GM18868 (cell line): Measurements from ENCODE around the gene GSTA2.
"Not testable (repeated sequence)": the region's sequence is repeated elsewhere in the genome, so short reads cannot be mapped to it uniquely, and the experiment has no call there.

Source experiments
- ATAC-seq: cut with Tn5 transposase; IDR thresholded peaks from one replicate; pipeline ENCODE4 v1.9.1; 2021; ENCODE audit warnings: mild to moderate bottlenecking, moderate library complexity; ENCODE audit not compliant: unreplicated experiment

GSTA2 gene

GRCh38 chr6:52763322-52763916, at the start of gene GSTA2:
Gene GSTA2 (minus strand): TSS chr6:52763475. CDS start chr6:52757947, 5,528 bp downstream.
- ATAC-seq: not testable (repeated sequence)

- not testable (repeated sequence) for ATAC-seq
Measured at GRCh38 chr6:52809777-52810176, 46.5 kb upstream of the GSTA2 start.

DNA sequence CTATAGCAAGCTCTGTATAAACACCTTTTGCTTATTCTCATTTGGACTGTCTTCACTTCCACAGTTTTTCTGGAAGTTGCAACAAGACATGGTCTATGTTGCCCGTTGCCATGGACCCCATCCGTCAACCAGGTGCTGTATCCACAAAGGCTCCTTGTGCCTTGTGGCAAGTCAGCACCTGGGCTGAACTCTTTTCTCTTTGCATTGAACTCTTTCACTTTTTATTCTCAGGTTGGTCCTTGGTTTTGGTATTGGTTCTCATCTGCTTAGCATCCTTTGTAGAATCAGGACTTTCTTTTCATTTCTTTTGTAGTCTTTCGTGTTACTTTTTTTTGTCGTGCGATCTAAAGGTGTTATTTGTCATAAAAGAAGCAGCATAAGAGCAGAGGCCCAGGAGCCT, 45.4 kb upstream of the GSTA2 start:
- no peak for ATAC-seq

DNA sequence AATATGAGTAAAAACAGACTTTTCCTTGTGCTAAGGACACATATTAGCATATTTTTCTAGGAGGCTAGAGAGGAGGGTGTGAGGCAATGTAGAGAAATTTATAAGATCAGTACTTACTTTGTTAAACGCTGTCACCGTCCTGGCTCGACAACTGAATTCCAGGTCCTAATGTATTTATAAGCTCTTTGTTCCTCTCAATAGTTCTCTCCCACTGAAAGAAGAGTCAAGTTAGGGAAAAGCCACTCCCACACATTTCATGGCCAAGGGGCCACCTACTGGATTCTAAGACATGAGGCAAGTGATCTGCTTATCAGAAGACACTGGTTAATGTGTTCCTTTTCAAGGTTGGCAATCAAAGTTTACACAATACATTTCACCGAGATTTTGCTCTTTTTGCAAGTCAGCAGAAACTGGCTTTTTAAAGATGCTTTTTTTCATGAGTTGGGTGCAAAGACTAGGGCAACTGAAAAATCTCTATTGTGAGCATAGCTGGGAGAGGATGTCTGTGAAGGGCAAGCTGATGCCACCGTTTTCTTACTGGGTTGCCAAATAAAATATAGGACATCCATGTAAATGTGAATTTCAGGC, 40.5 kb upstream of the GSTA2 start, which contains the start of gene GSTA1:
Gene GSTA1, minus strand, starts transcription at position 149 of the 588 bp plus-strand sequence. CDS start 4,549 bp downstream, outside the sequence.
- not testable (repeated sequence) for ATAC-seq

DNA sequence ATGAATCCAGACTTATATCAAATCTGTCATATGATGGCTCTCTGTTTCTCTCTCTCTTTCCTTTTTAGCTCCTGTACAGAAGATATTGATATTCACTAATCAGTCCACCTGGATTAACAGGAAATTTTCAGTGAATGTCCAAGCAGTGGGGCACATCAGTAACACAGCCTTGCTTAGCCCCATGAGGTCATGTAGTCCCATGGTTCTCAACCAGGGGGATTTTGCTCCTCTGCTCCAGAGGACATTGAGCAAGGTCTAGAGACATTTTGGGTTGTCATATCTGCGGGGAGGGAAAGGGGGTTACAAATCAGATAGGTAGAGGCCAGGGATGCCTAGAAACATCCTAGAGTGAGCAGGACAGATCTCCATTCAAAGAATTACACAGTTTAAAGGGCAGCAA, 39.5 kb upstream of the GSTA2 start:
- ATAC-seq: no peak

DNA sequence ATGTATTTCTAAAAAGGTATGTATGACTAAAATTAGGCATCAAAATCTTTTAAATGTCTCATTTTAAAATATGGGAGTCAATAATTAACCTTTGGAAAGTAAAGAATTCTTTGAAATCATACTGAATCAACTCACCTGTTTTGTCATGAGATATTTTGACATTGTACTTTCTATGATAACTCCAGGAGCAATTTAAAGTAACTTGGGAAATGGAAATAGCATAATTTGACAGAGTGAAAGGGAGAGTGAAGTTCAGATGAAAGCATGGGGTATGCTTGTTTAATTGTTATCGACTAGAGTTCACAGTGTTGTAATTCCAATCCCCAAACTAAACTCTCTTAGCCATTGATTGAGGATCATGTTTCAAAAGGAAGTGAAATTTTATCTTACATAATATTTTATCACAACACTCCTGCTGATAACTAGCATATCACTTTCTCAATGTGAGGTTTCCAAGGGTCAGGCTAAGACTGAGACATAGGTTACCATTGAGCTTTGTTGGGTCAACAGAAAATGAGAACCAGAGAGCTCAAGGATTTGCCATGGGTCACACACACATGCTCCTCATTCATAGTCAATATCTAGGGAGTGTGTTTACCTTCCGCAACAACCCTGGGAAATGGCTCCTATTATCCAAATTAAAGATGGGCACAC, 38.0 kb upstream of the GSTA2 start:
- ATAC-seq: no peak

GRCh38 chr6:52799272-52799671, 36.0 kb upstream of the GSTA2 start:
- not testable (repeated sequence) for ATAC-seq

- ATAC-seq: not testable (repeated sequence)
Measured at GRCh38 chr6:52794366-52794765, 31.1 kb upstream of the GSTA2 start.

- ATAC-seq: no peak
Measured at GRCh38 chr6:52790861-52791260, 27.6 kb upstream of the GSTA2 start.

DNA sequence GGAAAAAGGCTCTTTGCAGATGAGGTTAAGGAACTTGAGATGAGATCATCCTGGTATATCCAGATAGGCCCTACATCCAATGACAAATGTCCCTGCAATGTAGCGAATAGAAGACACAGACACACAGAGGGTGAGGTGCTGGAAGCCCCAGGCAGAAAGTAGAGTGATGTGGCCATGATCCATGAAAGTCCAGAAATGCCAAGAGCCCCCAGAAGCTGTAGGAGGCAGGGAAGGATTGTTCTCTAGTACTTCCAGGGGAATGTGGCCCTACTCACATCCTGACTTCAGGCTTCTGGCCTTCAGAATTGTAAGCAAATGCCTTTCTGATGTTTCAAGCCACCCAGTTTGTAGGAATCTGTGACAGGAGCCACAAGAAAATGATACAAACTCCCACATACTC, 26.4 kb upstream of the GSTA2 start:
- ATAC-seq: not testable (repeated sequence)

- no peak for ATAC-seq
Measured at GRCh38 chr6:52788478-52788877, 25.2 kb upstream of the GSTA2 start.

DNA sequence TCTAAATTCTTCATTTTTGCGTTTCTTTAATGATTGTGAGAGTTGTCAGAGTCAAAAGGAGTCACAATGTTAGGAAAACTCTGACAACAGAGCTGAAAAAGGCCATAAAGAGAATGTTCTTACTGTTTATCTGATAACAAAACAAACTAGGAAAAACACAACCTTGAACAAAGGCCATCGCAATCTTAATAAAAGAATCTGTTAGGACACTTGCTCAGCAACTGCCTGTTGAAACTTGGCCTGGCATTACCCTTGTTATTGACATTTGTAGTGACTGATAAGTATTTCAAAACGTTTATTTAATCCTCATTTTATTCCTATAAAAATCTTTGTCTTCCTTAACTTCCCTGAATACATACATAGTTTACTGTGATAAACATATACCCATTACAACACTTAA, 24.6 kb upstream of the GSTA2 start:
- ATAC-seq: no peak

- ATAC-seq: no peak
Measured at GRCh38 chr6:52786249-52786956, 23.1 kb upstream of the GSTA2 start.

- not testable (repeated sequence) for ATAC-seq
Measured at GRCh38 chr6:52782696-52783274, 19.5 kb upstream of the GSTA2 start.

- ATAC-seq: not testable (repeated sequence)
Measured at GRCh38 chr6:52782209-52782608, 18.9 kb upstream of the GSTA2 start.

GRCh38 chr6:52779237-52779636, 16.0 kb upstream of the GSTA2 start:
- ATAC-seq: no peak

- not testable (repeated sequence) for ATAC-seq
Measured at GRCh38 chr6:52776711-52777351, 13.6 kb upstream of the GSTA2 start.

DNA sequence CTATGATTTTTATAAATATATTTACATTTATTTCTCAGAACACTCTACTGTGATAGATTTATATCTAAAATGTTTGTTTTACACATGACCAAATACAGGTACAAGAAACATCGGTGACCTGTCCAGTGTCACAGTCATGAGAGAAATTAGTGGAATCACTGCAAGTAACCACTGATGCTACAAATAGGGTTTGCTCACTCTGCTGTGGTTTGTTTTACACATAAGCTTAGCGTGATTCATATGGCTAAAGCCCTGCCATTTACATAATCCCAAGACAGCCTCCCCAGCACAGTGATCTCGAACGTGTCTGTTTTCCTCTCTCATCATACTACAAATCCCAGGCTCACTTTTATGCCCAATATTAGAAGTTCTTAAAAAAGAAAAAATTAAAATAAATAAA, 6.1 kb upstream of the GSTA2 start:
- ATAC-seq: not testable (repeated sequence)

DNA sequence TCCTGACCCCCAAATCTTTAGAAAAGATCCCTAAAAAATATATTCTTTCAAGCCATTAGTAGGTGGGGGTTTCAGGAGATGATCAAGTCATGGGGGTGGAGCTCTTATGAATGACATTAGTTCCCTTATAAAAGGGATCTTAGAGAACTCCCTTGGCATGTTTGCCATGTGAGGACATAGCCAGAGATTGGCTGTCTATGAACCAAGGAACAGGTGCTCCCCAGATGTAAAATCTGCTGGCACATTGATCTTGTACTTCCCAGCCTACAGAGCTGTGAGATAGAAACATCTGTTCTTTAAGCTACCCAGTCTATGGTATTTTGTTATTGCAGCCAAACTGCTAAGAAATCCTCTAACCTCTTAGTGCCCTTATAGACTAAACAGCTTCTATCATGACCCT, 4.4 kb upstream of the GSTA2 start:
- not testable (repeated sequence) for ATAC-seq

GRCh38 chr6:52761673-52762491, 1.4 kb downstream of the GSTA2 start:
- ATAC-seq: not testable (repeated sequence)
